HG02943 (cell line): ENCODE measurements around the gene LORICRIN.

ENCODE experiments used
- ATAC-seq: cut with Tn5 transposase; IDR thresholded peaks from one replicate; pipeline ENCODE4 v1.9.1; 2021; ENCODE audit warnings: mild to moderate bottlenecking, low read depth, moderate library complexity; ENCODE audit not compliant: unreplicated experiment

LORICRIN gene

DNA sequence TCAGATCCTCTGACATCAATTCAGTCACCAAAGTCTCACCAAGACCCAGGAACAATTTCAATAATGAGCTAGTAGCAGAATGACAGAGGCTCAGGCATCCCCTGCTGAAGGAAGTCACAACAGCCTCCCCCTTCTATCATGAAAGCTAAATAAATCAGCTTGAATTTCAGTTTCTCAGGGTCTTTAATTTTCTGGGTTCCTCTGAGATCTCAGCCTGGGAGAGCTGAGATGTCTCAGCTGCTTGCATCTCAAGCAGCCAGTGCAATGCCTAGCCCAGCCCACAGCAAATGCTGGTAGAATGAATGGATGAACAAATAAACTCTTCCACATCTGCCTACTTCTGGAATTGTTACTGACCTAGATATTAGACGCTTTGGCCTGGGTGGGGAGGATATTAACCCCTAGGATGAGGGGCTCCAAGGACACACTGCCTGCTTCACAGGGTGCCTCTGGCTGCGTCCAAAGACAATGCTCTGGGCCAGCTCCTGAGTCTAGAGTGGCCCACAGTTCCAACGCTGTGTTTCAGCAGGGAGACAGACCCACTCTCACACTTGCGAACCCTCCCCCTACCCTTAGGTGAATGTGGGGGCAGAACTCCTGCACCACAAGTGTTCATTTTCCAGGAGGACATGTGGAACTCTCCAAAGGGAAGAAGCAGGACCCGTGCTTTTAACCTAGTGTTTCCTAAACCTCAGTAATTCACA is 11.2 kb upstream of the LORICRIN start:
- no peak for ATAC-seq

DNA sequence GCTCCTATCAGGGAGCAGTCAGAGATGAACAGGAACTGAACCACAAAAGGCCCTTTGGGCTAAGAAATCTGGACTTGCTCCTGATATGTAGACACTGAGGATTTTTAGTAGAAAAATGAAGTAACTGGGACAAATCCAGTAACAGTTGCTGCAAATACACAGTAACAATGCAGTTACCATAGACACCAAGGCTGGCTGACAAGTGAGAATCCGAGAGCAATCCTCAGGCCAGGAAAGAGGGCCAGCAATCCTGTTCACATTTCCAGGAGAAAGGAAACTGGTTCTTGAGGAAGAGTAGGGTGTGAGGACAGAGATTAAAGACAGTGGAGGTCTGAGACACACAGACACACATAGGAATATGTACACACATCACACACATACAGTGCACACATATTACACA is 9.3 kb upstream of the LORICRIN start:
- ATAC-seq = no peak

- no peak for ATAC-seq
These were observed 8.4 kb upstream of the LORICRIN start for GRCh38 chr1:153251087-153251486.

- no peak for ATAC-seq
These were observed 7.9 kb upstream of the LORICRIN start for GRCh38 chr1:153251562-153251961.

GRCh38 chr1:153251988-153252387 is 7.5 kb upstream of the LORICRIN start:
- no peak for ATAC-seq

DNA sequence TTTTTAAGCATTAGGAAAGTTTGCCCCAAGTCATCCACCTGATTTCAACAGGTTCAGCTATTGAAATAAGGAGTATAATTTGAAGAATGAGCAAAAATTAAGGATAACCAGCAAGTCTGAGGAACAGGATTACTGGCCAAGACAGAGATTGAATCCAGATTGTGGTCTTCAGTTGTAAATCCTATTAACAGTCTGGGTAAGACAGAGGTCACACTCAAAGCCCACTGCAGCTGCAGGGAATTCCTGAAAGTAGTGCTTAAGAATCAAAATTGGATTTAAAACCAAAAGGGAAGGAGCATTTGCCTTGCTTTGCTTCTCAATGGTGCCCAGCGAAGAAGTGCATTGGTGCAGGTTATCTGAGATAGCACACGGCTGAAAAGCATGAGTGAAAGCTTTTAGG is 6.4 kb upstream of the LORICRIN start:
- no peak for ATAC-seq

- no peak for ATAC-seq
These were observed 5.8 kb upstream of the LORICRIN start for GRCh38 chr1:153253693-153254092.

GRCh38 chr1:153260585-153261280 is 1.2 kb downstream of the LORICRIN start:
- ATAC-seq = no peak

DNA sequence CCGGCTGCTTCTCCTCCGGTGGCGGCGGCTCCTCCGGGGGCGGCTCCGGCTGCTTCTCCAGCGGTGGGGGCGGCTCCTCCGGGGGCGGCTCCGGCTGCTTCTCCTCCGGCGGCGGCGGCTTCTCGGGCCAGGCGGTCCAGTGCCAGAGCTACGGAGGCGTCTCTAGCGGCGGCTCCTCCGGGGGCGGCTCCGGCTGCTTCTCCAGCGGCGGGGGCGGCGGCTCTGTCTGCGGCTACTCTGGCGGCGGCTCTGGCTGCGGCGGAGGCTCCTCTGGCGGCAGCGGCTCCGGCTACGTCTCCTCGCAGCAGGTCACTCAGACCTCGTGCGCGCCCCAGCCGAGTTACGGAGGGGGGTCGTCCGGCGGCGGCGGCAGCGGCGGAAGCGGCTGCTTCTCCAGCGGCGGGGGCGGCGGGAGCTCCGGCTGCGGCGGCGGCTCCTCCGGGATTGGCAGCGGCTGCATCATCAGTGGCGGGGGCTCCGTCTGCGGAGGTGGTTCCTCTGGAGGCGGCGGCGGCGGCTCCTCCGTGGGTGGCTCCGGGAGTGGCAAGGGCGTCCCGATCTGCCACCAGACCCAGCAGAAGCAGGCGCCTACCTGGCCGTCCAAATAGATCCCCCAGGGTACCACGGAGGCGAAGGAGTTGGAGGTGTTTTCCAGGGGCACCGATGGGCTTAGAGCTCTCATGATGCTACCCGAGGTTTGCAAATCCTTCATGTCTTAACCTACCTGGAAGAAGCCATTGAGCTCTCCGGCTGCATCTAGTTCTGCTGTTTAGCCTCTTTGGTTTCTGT is 2.0 kb downstream of the LORICRIN start:
- ATAC-seq = no peak

- ATAC-seq = no peak
These were observed 2.5 kb downstream of the LORICRIN start for GRCh38 chr1:153262070-153262366.

DNA sequence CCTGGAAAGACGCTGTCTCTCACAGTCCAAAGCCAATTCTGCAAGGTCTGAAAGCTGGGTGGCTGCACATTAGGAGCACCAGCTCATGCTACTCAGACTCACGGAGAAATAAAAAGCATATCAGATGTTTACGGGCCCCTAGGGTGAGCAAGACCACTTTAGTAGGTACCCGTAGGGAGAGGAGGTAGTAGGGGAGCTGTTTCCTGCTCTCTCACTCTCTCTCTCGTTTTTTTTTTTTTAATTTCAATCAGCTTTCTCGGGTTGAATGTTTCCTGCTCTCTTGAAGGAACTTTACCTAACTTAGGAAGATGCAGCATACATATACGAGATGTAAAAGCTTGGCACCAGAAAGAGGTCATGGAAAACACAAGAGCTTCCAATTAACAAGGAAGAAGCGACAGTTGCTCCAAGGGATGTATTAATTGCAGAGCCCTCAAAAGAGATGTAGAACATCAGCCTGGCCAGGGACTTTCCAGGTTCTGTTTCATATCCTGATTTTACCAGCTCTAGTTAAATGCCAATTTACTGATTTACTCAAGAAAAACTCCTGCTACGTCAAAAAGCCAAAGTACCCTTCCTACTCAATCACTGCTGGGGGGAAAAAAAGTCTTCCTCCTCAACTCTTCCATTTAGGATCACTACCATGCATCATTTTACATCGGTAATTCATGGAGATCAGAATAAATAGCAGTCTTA is 3.1 kb downstream of the LORICRIN start:
- no peak for ATAC-seq

DNA sequence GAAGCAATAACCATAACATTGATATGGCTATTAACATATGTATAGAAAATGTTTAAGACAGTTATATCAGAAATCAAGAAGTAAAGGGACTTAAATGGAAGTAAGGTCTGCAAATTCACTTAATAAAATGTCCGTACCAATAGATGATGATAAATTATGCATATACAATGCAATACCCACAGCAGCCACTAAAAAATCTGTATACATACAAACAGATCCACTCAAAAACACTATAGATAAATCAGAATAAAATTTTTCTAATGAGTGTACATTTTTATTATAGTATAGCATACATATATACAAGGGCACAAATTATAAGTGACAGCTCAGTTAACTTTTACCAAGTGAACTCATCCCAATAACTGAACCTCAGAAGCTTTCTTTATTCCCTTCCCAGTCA is 6.0 kb downstream of the LORICRIN start:
- ATAC-seq = no peak

DNA sequence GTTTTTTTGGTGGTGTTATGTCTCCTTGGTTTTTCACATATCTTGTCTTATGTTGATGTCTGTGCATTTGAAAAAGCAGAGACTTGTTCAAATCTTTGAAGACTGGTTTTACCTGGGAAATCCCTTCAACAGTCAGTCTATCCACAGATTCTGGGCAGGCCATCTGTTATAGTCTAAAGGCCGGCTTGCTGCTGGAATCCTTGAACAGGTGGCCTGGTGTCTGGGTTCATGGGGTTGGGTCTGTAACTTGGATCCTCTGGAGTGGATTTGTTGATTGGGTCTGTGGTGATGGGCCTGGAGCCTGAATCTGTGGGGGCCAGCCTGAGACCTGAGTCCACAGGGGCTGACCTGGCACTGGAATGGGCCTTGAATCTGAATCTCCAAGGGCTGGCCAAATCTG is 12.2 kb downstream of the LORICRIN start:
- ATAC-seq = no peak

DNA sequence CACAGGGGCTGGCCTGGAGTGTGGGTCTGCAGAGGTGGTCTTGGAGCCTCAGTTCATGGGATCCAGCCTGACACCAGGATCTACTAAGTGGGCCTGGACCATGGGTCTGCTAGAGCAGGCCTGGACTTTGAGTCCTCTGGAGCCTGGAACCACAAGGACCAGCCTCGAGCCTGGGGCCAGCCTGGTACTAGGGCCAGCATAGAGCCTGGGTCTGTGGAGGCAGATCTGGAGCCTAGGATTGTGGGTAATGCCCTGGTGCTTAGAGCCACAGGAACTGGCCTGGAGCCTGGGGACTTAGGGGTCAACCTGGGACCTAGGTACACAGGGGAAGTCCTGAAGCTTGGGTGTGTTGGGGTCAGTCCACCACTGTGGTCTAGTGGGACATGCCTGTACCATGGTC is 12.7 kb downstream of the LORICRIN start:
- no peak for ATAC-seq

- ATAC-seq = no peak
These were observed 18.4 kb downstream of the LORICRIN start for GRCh38 chr1:153277852-153278251.

DNA sequence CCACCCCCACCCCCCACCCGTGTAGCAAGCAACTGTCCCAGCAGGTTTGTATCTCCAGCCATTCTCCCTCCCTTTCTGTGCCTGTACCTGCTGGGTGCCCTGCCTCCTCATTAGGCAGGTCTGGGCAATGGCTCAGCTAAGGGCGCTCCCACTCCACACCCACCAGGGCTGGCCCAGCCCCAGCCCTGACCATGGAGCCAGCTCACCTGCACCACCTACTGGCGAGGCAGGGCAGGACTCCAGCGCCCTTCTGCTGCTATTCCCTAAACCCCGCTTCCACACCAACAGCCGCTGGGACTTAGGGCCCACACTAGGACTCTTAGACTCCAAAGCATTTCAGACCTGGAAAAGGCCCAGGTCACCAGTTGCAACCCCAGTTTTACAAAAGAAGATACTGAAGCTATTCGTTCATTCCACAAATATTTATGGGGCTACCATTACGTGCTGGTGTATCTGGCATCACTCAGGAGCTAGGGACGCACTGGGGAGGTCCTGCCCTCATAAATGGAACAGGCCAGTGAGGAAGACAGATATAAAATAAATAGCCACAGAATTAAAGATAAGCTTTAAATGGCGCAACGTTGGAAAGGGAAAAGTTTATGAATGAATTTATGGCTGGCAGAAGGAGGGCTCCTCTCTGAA is 29.3 kb downstream of the LORICRIN start:
- ATAC-seq = no peak

DNA sequence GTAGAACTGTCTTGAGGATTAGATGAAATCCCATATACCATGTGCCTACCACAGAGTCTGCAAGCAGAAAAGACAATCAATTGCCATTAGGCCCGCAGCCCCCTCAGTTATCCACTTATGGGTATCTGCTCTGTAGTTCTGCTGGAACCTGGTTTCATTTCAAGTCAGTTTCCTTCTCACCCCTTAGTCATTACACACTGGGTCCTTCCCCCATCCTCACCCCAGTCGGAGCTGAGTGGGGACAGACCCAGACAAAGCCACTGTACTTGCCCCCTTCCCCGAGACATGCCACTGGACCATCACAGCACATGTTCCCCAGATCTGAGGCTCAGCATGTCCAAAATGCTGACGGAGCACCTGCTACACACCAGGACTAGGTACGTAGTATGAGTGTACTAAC is 32.0 kb downstream of the LORICRIN start:
- ATAC-seq = no peak

DNA sequence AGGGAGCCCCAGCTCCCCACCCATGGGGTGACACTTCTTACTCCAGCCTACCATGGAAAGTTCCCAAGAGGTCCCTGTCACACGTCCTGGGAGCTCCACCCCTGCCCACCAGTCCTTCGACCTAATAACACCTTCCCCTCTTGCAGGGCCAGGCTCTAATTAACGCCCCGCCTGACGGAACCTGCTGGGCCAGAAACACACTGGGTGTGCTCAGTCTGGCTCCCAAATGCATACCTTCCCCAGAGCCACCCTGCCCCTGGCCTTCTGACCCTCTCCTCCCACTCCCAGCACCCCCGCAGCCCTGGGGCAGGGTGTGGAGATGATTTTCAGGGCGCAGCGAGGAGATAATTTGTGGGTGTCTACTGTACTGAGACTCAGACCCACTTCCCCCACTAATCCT is 32.7 kb downstream of the LORICRIN start:
- no peak for ATAC-seq

GRCh38 chr1:153292740-153293479 is 33.4 kb downstream of the LORICRIN start:
- ATAC-seq = no peak

DNA sequence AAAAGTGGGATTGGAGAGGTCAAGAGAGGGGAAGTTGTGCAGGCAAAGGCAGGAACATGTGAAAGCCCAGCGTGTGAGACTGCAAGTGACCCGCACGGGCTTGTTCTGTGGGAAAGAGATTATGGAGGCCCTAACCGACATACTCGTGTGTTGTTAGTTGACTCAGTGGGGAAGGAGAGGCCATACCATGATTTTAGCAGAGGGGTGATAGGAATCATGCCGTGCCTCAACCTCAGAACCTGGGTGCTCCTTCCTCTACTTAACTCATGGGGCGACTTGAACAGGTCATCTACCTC is 33.9 kb downstream of the LORICRIN start:
- no peak for ATAC-seq
